Measurements from ENCODE around the gene IRX3. TPM values are rescaled to one million over a fixed set of nuclear protein-coding genes. Genes with fewer than 3 reads are reported as not detected.
"Not testable (repeated sequence)": the region's sequence is repeated elsewhere in the genome, so short reads cannot be mapped to it uniquely, and the experiment has no call there.

IRX3 gene
- total RNA-seq, 6 experiments from 2014 or later = 5.9 to 19.4 (median 17.3) TPM

DNA sequence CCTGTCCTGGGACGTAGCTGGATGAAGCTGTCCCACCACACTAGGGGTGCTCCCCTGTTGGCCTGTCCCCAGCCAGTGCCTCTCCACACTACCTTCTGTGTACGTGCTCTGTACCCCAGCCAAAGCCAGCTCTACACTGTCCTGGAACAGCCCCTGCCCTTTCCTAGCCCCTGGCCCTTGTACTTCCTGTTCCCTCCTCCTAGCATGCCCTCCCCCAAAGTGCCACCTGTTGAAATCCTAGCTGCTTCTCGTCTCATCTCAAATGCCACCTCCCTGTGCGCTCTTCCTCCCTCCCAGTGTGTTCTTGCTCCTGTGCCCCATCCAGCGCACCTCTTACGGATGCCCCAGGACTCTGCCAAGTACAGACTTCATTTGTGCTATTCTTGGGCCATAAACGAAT, 33.5 kb downstream of the IRX3 start:
- TF ChIP-seq, protein P1, sequence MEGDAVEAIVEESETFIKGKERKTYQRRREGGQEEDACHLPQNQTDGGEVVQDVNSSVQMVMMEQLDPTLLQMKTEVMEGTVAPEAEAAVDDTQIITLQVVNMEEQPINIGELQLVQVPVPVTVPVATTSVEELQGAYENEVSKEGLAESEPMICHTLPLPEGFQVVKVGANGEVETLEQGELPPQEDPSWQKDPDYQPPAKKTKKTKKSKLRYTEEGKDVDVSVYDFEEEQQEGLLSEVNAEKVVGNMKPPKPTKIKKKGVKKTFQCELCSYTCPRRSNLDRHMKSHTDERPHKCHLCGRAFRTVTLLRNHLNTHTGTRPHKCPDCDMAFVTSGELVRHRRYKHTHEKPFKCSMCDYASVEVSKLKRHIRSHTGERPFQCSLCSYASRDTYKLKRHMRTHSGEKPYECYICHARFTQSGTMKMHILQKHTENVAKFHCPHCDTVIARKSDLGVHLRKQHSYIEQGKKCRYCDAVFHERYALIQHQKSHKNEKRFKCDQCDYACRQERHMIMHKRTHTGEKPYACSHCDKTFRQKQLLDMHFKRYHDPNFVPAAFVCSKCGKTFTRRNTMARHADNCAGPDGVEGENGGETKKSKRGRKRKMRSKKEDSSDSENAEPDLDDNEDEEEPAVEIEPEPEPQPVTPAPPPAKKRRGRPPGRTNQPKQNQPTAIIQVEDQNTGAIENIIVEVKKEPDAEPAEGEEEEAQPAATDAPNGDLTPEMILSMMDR (IDR thresholded peaks at IDR 0.05) = no peak
- H3K4me3 Mint-ChIP-seq = no peak overlapping the region
- H3K4me1 Mint-ChIP-seq (ENCODE audit: low read depth) = no peaks in the 10 kb centered on the region
- DNase-seq = no peak
- H3K27ac Mint-ChIP-seq = no peak overlapping the region
- H3K36me3 Mint-ChIP-seq (ENCODE audit: low read depth) = no peaks in the 10 kb centered on the region
- no peaks in the 10 kb centered on the region for H3K9me3 Mint-ChIP-seq
- H3K27me3 Mint-ChIP-seq (ENCODE audit: insufficient read depth) = peaks cover 29% of the 10 kb centered on the region

DNA sequence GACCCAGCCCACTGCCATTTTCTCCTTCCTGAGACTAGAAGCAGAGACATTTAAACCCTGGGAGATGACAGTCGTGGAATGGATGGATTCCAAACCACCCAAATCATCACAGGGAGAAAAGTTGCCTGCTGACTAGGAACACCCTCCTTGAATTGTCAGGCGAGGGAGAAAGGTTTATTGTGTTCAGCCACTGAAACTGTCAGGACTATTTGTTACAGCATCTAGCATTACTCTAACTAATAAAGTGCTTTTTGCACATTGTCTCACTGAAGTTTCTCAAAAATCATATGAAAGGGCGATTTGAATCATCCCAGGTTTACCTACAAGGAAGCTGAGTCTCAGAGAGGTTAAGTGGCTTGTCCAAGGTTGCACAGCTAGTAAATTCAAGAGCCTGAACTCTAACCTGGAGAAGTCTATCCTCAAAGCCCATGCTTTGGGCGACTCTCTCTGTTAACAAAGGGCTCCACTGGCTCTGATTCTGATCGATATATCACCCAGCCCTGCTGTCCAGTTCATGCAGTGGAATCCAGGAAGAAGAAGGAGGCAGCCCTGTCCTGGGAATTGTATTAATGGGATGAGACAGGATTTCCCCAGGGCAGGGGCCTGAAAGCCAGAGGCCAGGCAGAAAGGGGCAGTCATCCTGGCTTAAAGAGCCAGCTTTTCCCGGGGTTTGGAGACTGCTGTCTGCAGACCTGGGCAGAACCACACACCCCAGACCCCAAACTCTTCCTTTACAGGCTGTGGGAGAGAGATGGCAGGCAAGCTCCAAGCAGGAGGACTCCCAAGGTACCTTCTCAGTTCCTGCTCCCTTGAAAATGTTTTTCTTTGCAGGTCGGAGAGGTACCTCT, 37.5 kb downstream of the IRX3 start:
- Mint-ChIP-seq H3K27ac (no peak overlapping the region), H3K27me3 (ENCODE audit: insufficient read depth) (peaks cover 41% of the 10 kb centered on the region)

GRCh38 chr16:54247705-54248104, 38.9 kb downstream of the IRX3 start:
- peaks cover 40% of the 10 kb centered on the region for H3K27me3 Mint-ChIP-seq (ENCODE audit: insufficient read depth)
- not testable (repeated sequence) for H3K4me1 Mint-ChIP-seq (ENCODE audit: low read depth); H3K9me3 Mint-ChIP-seq; DNase-seq; H3K36me3 Mint-ChIP-seq (ENCODE audit: low read depth); H3K27ac Mint-ChIP-seq; H3K4me3 Mint-ChIP-seq

More for the DNA sequence above, 37.5 kb downstream of the IRX3 start:
- H3K4me3 Mint-ChIP-seq = no peak overlapping the region
- no peaks in the 10 kb centered on the region for H3K4me1 Mint-ChIP-seq (ENCODE audit: low read depth)
- DNase-seq = no peak
- TF ChIP-seq, protein P1 (IDR thresholded peaks at IDR 0.05) = no peak
- peaks cover 6% of the 10 kb centered on the region for H3K36me3 Mint-ChIP-seq (ENCODE audit: low read depth)
- H3K9me3 Mint-ChIP-seq = peaks cover 6% of the 10 kb centered on the region; the same call in 1 of the 2 replicates

DNA sequence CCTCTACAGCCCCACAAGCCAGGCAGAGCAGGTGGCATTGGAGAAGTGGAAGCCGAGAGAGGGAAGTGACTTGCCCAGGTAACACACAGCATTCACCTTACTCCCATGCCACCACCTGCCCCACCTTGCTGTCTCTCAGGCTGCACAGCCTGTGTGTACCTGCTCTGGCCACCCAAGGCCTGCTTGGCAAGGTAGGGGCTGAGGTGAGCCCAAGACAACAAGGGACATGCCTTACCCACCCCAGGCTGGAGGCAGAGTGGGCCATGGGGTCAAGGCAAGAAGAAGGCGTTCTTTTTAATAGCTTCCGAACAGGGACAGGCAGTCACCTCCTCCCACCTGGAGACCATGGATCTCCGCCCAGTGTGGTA, 40.1 kb downstream of the IRX3 start:
- DNase-seq = no peak
- H3K27me3 Mint-ChIP-seq (ENCODE audit: insufficient read depth) = peaks cover 40% of the 10 kb centered on the region
- peaks cover 6% of the 10 kb centered on the region; the same call in 1 of the 2 replicates for H3K9me3 Mint-ChIP-seq
- H3K36me3 Mint-ChIP-seq (ENCODE audit: low read depth) = peaks cover 10% of the 10 kb centered on the region
- no peaks in the 10 kb centered on the region for H3K4me1 Mint-ChIP-seq (ENCODE audit: low read depth)
- no peak overlapping the region for H3K4me3 Mint-ChIP-seq
- TF ChIP-seq, protein P1 (IDR thresholded peaks at IDR 0.05) = no peak
- no peak overlapping the region for H3K27ac Mint-ChIP-seq

DNA sequence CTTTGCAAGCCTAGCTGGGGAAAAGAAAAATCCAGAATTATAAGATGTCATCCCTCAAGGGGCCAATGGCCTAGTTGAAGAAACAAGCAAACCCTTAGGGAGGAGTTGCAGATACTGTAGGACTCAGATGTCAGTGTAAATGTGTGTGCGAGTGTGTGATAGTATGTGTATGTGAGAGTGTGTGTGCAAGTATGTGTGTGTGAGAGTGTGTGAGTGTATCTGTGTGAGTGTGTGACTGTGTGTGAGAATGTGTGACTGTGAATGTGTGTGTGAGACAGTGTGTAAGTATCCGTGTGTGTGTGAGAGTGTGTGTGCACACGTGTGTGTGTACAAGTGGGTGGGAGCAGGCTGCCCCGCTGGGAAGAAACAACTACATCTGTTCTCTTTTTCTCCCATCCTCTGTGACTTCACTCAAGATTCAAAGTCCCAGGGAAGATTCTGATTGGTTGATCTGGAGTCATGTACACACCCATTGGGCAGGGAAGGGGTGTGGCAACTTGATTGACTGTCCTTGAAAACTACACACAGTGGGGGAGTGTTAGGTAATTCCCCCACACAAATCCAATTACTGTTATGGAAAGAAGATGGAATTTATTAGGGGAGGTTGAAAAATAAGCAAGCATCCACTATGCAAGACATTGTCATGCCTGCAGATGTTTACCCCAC, 40.7 kb downstream of the IRX3 start:
- Mint-ChIP-seq H3K27me3 (ENCODE audit: insufficient read depth) (peaks cover 37% of the 10 kb centered on the region), H3K36me3 (ENCODE audit: low read depth) (peaks cover 10% of the 10 kb centered on the region), H3K4me1 (ENCODE audit: low read depth) (no peaks in the 10 kb centered on the region), H3K27ac (no peak overlapping the region), H3K4me3 (no peak overlapping the region), H3K9me3 (peaks cover 6% of the 10 kb centered on the region; the same call in 1 of the 2 replicates)
- TF ChIP-seq, protein P1 (IDR thresholded peaks at IDR 0.05) = no peak
- no peak for DNase-seq
